ENCODE results near the gene MLYCD.

Gene MLYCD

GRCh38 chr16:83898463-83899271 lies at the start of gene MLYCD:
MLYCD (plus strand) TSS chr16:83899115; CDS start chr16:83899145, 30 bp downstream.
- peak within 1 kb of the TSS; percentile 38 for H3K27ac ChIP-seq
- DNase-seq, result peak; percentile 26
- no peaks in the 10 kb centered on the region for H3K36me3 ChIP-seq (replicated peaks)
- TF ChIP-seq, protein P1, sequence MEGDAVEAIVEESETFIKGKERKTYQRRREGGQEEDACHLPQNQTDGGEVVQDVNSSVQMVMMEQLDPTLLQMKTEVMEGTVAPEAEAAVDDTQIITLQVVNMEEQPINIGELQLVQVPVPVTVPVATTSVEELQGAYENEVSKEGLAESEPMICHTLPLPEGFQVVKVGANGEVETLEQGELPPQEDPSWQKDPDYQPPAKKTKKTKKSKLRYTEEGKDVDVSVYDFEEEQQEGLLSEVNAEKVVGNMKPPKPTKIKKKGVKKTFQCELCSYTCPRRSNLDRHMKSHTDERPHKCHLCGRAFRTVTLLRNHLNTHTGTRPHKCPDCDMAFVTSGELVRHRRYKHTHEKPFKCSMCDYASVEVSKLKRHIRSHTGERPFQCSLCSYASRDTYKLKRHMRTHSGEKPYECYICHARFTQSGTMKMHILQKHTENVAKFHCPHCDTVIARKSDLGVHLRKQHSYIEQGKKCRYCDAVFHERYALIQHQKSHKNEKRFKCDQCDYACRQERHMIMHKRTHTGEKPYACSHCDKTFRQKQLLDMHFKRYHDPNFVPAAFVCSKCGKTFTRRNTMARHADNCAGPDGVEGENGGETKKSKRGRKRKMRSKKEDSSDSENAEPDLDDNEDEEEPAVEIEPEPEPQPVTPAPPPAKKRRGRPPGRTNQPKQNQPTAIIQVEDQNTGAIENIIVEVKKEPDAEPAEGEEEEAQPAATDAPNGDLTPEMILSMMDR (IDR thresholded peaks at IDR 0.05; ENCODE audit: low read depth, low read length, missing control alignments), result no peak
- H3K27me3 ChIP-seq (replicated peaks), result no peaks in the 10 kb centered on the region
- in situ Hi-C loops (cut with HindIII; ENCODE audit: low pct_ligation_motif_present, low sequenced_read_pairs), result no loop called here
- H3K4me3 ChIP-seq (ENCODE audit: low read depth, low read length), result peak within 1 kb of the TSS; percentile 58

GRCh38 chr16:83849421-83849820 lies 49.5 kb upstream of the MLYCD start:
- TF ChIP-seq, protein P1 (IDR thresholded peaks at IDR 0.05; ENCODE audit: low read depth, low read length, missing control alignments), result no peak
- DNase-seq, result no peak
- Histone ChIP-seq H3K4me3 (ENCODE audit: low read depth, low read length) (no peak overlapping the region), H3K27me3 (replicated peaks) (no peaks in the 10 kb centered on the region), H3K36me3 (replicated peaks) (no peaks in the 10 kb centered on the region), H3K27ac (no peak overlapping the region)
- in situ Hi-C loops (cut with HindIII; ENCODE audit: low pct_ligation_motif_present, low sequenced_read_pairs), result no loop called here

- in situ Hi-C loops (cut with HindIII; ENCODE audit: low pct_ligation_motif_present, low sequenced_read_pairs), result no loop called here
- TF ChIP-seq, protein P1 (IDR thresholded peaks at IDR 0.05; ENCODE audit: low read depth, low read length, missing control alignments), result no peak
- H3K4me3 ChIP-seq (ENCODE audit: low read depth, low read length), result no peak overlapping the region
- H3K27ac ChIP-seq, result no peak overlapping the region
- H3K36me3 ChIP-seq (replicated peaks), result no peaks in the 10 kb centered on the region
- H3K27me3 ChIP-seq (replicated peaks), result no peaks in the 10 kb centered on the region
- DNase-seq, result no peak
These were observed 48.0 kb upstream of the MLYCD start for GRCh38 chr16:83850947-83851346.

GRCh38 chr16:83851473-83851872 lies 47.4 kb upstream of the MLYCD start:
- Histone ChIP-seq H3K36me3 (replicated peaks) (no peaks in the 10 kb centered on the region), H3K27me3 (replicated peaks) (no peaks in the 10 kb centered on the region), H3K27ac (no peak overlapping the region), H3K4me3 (ENCODE audit: low read depth, low read length) (no peak overlapping the region)
- TF ChIP-seq, protein P1 (IDR thresholded peaks at IDR 0.05; ENCODE audit: low read depth, low read length, missing control alignments), result no peak
- in situ Hi-C loops (cut with HindIII; ENCODE audit: low pct_ligation_motif_present, low sequenced_read_pairs), result no loop called here
- DNase-seq, result no peak

DNA sequence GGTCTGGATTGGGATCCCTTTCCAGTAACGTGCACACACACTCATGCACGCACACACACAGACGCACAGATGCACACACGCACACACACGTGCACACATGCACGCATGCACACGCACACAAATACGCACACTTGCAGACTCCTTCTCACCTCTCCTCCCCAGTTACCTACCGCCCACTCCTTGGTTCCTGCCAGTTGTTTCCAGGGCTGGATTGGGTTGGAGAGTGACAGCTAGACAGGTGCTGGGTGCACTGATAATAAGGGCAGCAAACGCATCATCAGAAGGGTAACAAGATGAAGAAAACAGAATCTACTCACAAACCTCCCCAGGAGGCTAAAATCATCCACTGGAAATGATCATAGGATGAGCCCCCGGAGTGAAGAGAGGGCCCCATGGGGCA lies 46.1 kb upstream of the MLYCD start:
- in situ Hi-C loops (cut with HindIII; ENCODE audit: low pct_ligation_motif_present, low sequenced_read_pairs), result no loop called here
- no peaks in the 10 kb centered on the region for H3K36me3 ChIP-seq (replicated peaks)
- H3K27ac ChIP-seq, result no peak overlapping the region
- TF ChIP-seq, protein P1 (IDR thresholded peaks at IDR 0.05; ENCODE audit: low read depth, low read length, missing control alignments), result no peak
- no peaks in the 10 kb centered on the region for H3K27me3 ChIP-seq (replicated peaks)
- DNase-seq, result no peak
- no peak overlapping the region for H3K4me3 ChIP-seq (ENCODE audit: low read depth, low read length)
